ENCODE data around the gene FGFR3.

DNA sequence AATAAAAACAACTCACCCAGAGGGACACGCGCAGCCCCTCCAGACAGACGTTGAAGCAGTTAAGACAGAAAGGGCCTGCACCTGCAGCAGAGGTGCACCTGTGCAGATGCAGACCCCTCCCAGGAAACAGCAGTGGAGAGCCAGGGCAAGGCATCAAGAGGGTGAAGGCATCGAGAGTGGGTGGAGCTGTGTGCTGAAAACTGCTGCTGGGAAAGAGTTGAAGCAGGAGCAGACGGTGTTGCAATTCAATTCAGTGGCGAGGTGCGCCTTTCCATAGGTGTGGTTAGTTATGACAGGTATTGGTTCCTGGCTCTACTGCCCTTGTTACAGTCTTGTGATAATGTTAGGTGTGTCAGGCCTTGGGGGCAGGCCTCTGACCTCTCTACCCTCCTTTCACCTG lies 46.2 kb downstream of the FGFR3 start:
- TF ChIP-seq, protein P1, sequence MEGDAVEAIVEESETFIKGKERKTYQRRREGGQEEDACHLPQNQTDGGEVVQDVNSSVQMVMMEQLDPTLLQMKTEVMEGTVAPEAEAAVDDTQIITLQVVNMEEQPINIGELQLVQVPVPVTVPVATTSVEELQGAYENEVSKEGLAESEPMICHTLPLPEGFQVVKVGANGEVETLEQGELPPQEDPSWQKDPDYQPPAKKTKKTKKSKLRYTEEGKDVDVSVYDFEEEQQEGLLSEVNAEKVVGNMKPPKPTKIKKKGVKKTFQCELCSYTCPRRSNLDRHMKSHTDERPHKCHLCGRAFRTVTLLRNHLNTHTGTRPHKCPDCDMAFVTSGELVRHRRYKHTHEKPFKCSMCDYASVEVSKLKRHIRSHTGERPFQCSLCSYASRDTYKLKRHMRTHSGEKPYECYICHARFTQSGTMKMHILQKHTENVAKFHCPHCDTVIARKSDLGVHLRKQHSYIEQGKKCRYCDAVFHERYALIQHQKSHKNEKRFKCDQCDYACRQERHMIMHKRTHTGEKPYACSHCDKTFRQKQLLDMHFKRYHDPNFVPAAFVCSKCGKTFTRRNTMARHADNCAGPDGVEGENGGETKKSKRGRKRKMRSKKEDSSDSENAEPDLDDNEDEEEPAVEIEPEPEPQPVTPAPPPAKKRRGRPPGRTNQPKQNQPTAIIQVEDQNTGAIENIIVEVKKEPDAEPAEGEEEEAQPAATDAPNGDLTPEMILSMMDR (IDR thresholded peaks at IDR 0.05), result no peak
- TF ChIP-seq POLR2AphosphoS5 (IDR thresholded peaks at IDR 0.05), result no peak
